ENCODE measurements around the gene NEDD1.
A peak's percentile ranks its signal among the peaks of the same experiment; 100 is the strongest.

Gene NEDD1, protein sequence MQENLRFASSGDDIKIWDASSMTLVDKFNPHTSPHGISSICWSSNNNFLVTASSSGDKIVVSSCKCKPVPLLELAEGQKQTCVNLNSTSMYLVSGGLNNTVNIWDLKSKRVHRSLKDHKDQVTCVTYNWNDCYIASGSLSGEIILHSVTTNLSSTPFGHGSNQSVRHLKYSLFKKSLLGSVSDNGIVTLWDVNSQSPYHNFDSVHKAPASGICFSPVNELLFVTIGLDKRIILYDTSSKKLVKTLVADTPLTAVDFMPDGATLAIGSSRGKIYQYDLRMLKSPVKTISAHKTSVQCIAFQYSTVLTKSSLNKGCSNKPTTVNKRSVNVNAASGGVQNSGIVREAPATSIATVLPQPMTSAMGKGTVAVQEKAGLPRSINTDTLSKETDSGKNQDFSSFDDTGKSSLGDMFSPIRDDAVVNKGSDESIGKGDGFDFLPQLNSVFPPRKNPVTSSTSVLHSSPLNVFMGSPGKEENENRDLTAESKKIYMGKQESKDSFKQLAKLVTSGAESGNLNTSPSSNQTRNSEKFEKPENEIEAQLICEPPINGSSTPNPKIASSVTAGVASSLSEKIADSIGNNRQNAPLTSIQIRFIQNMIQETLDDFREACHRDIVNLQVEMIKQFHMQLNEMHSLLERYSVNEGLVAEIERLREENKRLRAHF

DNA sequence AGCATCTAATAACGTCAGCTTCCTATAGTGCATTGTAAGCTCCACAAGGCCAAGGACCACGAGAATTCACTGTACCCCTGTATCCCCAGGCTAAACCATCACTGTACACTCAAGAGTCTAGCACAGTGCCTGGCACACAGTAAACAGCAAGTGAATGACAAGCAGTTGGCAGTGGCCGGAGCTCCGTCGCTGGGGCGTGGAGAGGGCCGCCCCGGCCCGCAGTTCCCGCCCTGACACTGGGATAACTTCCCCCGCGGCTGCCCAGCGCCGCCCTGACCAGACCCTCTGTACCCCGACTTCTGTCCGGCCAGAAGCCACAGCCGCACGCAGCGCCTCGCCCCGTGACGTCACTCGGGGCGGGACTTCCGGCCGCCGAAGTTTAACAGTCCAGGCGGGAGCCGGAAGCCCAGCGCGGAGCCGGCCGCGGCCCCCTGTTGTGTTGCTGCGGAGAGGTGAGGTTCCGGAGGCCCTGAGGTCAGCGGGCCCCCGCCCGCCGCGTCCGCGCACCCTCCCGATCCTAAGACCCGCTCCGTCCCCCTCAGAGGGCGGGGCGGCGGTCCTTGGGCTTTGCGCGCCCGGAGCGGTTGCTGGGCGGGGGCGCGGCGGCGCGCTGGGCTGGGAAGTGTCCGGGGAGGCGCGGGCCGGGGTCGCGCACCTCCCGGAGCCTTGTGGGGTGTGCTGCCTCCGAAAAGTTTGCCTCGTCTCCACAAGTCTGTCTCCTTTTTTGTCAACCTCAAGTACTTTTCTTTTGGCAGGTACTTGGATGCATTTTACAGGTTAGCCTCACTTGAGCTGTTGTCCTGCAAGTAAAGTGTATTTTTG is at the start of gene NEDD1:
Gene NEDD1, plus strand, starts transcription at position 409 of the 822 bp plus-strand sequence. CDS start 2,503 bp downstream, outside the sequence.
- peak; percentile 71 for DNase-seq

GRCh38 chr12:96858162-96858561 is 48.9 kb upstream of the NEDD1 start:
- DNase-seq, result no peak

- no peak for DNase-seq
Measured at GRCh38 chr12:96861656-96862055, 45.4 kb upstream of the NEDD1 start.

DNA sequence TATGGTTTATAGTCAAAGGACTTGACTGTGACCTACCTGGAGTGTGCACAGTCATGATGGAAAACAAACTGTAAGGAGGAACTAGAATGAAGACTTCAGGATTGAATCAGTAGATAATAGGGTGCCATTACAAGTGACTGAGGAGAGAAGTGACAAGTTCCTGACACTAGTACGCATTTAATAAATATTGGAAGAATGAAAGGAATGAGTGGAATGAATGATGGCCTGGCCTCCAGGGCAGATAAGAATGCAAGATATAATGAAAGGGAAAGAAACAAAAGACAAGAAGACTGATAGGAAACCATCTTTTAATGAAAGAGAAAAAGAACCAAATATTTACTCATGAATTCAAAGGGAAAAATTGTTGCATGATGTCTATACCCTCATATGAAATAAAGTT is 44.7 kb upstream of the NEDD1 start:
- no peak for DNase-seq

DNA sequence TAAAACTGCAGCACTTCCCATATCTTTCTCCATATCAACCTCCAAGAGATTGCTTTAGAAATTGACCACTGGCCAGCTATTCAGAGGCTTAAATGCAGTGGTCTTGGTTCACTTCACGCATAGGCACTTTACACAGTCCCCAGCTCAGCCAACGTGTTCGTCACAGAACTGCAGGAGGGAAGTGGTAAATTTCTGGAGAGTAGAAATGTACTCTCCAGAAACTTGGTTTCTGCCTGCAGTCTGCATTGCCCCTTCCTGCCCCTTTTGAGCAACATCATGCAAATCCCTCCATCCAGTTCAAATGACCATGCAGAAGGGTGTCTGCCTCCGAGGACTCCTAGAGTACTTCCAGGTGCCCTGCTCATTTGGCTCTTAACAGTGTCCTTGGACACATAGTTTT is 42.7 kb upstream of the NEDD1 start:
- no peak for DNase-seq

DNA sequence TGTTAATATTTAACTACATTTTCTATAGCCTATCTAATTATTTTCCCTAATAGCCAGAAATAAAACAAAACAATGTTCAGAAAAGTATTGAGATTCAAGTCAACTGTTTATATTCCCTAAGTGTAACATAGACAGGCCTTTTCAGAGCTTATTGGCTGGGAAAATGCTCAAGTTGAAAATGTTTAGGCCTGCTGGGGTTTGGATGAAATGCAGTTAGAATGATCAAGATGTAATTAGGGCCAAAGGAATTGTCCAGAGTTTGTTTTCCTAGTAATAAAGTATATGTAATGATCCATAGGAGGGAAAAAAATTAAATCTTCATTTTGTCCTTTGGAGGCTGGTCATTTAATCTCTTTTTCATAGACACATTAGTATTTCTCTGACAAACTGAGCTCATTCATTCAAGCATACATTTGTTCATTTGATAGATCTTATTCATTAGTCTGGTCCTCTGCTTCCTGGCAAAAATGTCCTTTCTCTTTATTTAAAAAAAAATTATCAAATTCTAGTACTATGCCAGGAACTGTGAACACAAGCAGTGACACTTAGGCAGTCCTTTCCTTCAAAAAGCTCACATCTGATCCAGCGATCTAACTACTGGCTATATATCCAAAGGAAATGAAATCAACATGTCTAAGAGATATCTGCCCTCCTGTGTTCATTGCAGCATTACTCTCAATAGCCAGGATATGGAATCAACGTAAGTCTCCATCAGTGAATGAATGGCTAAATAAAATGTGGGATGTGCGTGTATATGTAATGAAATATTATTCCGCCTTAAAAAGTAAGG is 40.1 kb upstream of the NEDD1 start:
- DNase-seq, result no peak

DNA sequence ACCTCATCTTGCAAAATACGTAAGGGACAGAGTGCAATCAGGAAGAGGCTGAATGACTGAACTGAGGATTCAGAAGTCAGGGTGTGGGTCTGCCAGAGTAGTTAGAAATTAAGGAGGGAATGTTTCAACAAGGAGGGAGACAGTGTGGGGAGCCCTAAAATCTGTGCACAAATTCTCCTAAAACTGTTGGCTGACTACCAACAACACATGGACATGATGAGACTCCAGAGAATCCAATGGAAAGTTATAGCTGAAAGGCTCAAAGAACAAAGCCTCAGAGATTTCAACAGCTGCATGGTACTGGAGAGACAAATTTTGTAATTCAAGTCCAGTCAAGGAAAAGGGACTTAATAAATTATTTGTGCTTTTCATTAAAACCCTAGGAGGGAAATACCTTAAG is 36.1 kb upstream of the NEDD1 start:
- no peak for DNase-seq

- no peak for DNase-seq
Measured at GRCh38 chr12:96872961-96873360, 34.1 kb upstream of the NEDD1 start.

DNA sequence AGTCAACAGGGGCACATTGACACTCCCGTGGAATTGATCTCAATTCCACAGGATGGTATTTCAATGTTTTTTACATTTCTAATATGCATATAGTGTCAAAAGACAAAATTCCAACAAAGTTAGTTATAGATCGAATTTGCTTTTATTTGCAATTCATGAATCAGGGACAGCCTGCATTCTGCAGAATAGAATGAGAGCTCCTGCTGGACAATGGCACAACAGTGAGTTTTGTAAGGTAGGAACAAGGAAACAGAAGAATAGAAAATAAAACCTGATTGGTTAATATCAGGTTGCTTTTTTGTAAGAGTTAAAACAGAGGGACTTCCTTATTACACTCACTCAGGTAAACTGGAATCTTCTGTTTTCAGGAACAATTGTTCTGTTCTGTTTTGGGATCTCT is 32.8 kb upstream of the NEDD1 start:
- DNase-seq, result no peak

DNA sequence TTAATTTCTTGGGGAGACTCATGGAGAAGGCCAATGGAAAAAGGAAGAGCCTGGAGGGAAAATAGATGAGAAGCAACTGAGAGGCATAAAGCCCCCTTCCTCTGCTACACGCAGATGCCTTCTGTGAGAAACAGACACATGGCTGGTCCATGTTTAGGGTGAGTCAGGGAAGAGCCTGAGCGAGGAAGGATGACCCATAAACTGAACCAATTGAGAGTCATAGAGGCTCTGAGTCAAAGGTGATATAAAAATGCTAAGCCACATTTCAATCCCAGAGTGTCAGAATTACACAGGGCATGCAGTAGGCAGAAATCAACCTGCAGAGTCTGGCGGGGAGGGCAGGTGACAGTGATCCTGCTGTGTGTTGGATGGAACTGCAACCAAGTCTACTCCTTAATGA is 30.1 kb upstream of the NEDD1 start:
- DNase-seq, result no peak

GRCh38 chr12:96878704-96879103 is 28.4 kb upstream of the NEDD1 start:
- no peak for DNase-seq

GRCh38 chr12:96879301-96879700 is 27.8 kb upstream of the NEDD1 start:
- DNase-seq, result no peak

- DNase-seq, result no peak
Measured at GRCh38 chr12:96880220-96880619, 26.8 kb upstream of the NEDD1 start.

GRCh38 chr12:96881608-96882007 is 25.4 kb upstream of the NEDD1 start:
- DNase-seq, result no peak

GRCh38 chr12:96882862-96883261 is 24.2 kb upstream of the NEDD1 start:
- no peak for DNase-seq

- DNase-seq, result no peak
Measured at GRCh38 chr12:96883571-96883970, 23.5 kb upstream of the NEDD1 start.

- no peak for DNase-seq
Measured at GRCh38 chr12:96886998-96887677, 19.9 kb upstream of the NEDD1 start.

- DNase-seq, result no peak
Measured at GRCh38 chr12:96889273-96889933, 17.7 kb upstream of the NEDD1 start.

DNA sequence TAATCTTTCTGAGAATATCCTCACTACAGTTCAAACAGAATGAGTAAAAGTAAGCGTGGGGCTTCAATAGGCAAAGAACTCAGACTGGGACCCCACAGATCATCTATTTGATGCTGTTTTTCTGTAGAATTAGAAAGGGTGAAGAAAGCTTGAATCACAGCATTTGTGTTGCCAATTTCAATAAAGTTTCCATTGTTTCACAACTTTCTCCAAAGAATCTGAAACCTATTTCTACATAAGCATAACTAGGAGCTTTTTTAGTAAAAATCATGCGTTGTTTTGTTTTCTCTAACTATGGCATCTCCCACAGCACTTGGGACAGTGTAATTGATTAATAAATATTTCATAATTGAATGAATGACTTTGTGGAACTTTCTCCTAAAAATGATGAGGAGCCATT is 16.7 kb upstream of the NEDD1 start:
- DNase-seq, result no peak

- no peak for DNase-seq
Measured at GRCh38 chr12:96892104-96892503, 15.0 kb upstream of the NEDD1 start.

GRCh38 chr12:96897421-96897820 is 9.6 kb upstream of the NEDD1 start:
- no peak for DNase-seq

DNA sequence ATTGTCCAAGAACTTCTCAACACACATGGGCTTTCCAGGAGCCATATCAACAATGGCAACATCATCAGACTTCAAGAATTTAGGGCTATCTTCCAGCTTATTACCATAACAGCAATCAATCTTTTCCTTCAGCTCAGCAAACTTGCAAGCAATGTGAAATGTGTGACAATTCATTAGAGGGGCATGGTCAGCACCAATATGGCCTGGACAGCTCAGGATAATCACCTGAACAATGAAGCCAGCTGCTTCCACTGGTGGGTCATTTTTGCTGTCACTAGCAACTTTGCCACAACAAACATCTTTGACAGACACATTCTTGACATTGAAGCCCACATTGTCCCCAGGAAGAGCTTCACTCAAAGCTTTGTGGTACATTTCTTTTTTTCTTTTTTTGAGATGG is 5.9 kb upstream of the NEDD1 start:
- no peak for DNase-seq
